Trophoblast cell (in vitro differentiated cells and primary cell): ENCODE data around the gene AZGP1.
"Not testable (repeated sequence)": the region's sequence is repeated elsewhere in the genome, so short reads cannot be mapped to it uniquely, and the experiment has no call there.

Experiments
- DNase-seq, 2 donors: peaks; one replicate each; pipeline ENCODE4 v3.0.0-alpha.2; 2016
- H2AFZ ChIP-seq: 2 replicates; pipeline ENCODE4 v1.6.1; 2013; ENCODE audit warnings: low read length, moderate library complexity, mild to moderate bottlenecking; ENCODE audit not compliant: insufficient read depth, poor library complexity
- H2AK5ac ChIP-seq: 2 replicates; pipeline ENCODE4 v1.6.1; 2013; ENCODE audit warnings: mild to moderate bottlenecking, low read length
- H2BK120ac ChIP-seq: 2 replicates; pipeline ENCODE4 v1.6.1; 2013; ENCODE audit warnings: low read length, mild to moderate bottlenecking, moderate library complexity; ENCODE audit not compliant: insufficient read depth, poor library complexity
- H2BK12ac ChIP-seq: 2 replicates; pipeline ENCODE4 v1.6.1; 2013; ENCODE audit warnings: mild to moderate bottlenecking, low read length, moderate library complexity
- H2BK5ac ChIP-seq: 2 replicates; pipeline ENCODE4 v1.6.1; 2013; ENCODE audit warnings: low read length, low read depth, moderate library complexity, mild to moderate bottlenecking; ENCODE audit not compliant: poor library complexity
- H3K14ac ChIP-seq: 2 replicates; pipeline ENCODE4 v1.6.1; 2013; ENCODE audit warnings: mild to moderate bottlenecking, low read length
- H3K18ac ChIP-seq: 2 replicates; pipeline ENCODE4 v1.6.1; 2013; ENCODE audit warnings: mild to moderate bottlenecking, low read length
- H3K23ac ChIP-seq: 2 replicates; pipeline ENCODE4 v1.6.1; 2013; ENCODE audit warnings: low read length
- H3K27ac ChIP-seq: 2 replicates; pipeline ENCODE4 v1.5.1; 2013; ENCODE audit warnings: low read depth, mild to moderate bottlenecking, inconsistent platforms, low read length, moderate library complexity
- H3K27me3 ChIP-seq: 2 replicates; pipeline ENCODE4 v1.6.1; 2013; ENCODE audit warnings: inconsistent platforms, mild to moderate bottlenecking, low read length, moderate library complexity; ENCODE audit not compliant: insufficient read depth
- H3K36me3 ChIP-seq, 2 experiments: 1 replicate in 1 of 2; 2 replicates in 1 of 2; pipeline ENCODE4 v1.6.1; 2013; ENCODE audit warnings: low read length in 2 of 2, mild to moderate bottlenecking in 2 of 2, moderate library complexity in 1 of 2; ENCODE audit not compliant: insufficient read depth in 2 of 2, control insufficient read depth in 1 of 2
- H3K4ac ChIP-seq: 2 replicates; pipeline ENCODE4 v1.6.1; 2013; ENCODE audit warnings: low read depth, mild to moderate bottlenecking, low read length, moderate library complexity
- H3K4me1 ChIP-seq, 2 experiments: 1 replicate in 1 of 2; 2 replicates in 1 of 2; pipeline ENCODE4 v1.6.1; 2013; ENCODE audit warnings: low read length in 2 of 2, mild to moderate bottlenecking in 2 of 2, moderate library complexity in 1 of 2; ENCODE audit not compliant: insufficient read depth in 2 of 2, control insufficient read depth in 1 of 2
- H3K4me2 ChIP-seq: 2 replicates; pipeline ENCODE4 v1.6.1; 2013; ENCODE audit warnings: inconsistent platforms, mild to moderate bottlenecking, low read length, moderate library complexity
- H3K4me3 ChIP-seq: 2 replicates; pipeline ENCODE4 v1.5.1; 2013; ENCODE audit warnings: mild to moderate bottlenecking, low read depth, low read length, inconsistent platforms
- H3K79me1 ChIP-seq: one replicate; pipeline ENCODE4 v1.6.1; 2013; ENCODE audit warnings: low read length
- H3K79me2 ChIP-seq: 2 replicates; pipeline ENCODE4 v1.6.1; 2013; ENCODE audit warnings: low read length, mild to moderate bottlenecking; ENCODE audit not compliant: control insufficient read depth, insufficient read depth, poor library complexity
- H3K9ac ChIP-seq: 2 replicates; pipeline ENCODE4 v1.6.1; 2013; ENCODE audit warnings: mild to moderate bottlenecking, low read length
- H3K9me3 ChIP-seq: 2 replicates; pipeline ENCODE4 v1.6.1; 2013; ENCODE audit warnings: low read depth, mild to moderate bottlenecking, control low read depth, inconsistent platforms, low read length; ENCODE audit not compliant: insufficient read depth
- H4K12ac ChIP-seq: 2 replicates; pipeline ENCODE4 v1.6.1; 2013; ENCODE audit warnings: low read depth, mild to moderate bottlenecking, low read length, moderate library complexity
- H4K8ac ChIP-seq: 2 replicates; pipeline ENCODE4 v1.6.1; 2013; ENCODE audit warnings: low read depth, mild to moderate bottlenecking, low read length, moderate library complexity
- H4K91ac ChIP-seq: one replicate; pipeline ENCODE4 v1.6.1; 2013; ENCODE audit warnings: low read depth, mild to moderate bottlenecking, low read length, moderate library complexity
- WGBS: extraction: QIAGEN DNeasy Blood & Tissue Kit; methylation state at CpG from one replicate; pipeline ENCODE4 v1.1.7; 2013; ENCODE audit warnings: missing lambda C conversion rate; ENCODE audit not compliant: insufficient read length, insufficient coverage; ENCODE audit errors: extremely low coverage; 5-methylcytosine and 5-hydroxymethylcytosine counted together

The AZGP1 gene

DNA sequence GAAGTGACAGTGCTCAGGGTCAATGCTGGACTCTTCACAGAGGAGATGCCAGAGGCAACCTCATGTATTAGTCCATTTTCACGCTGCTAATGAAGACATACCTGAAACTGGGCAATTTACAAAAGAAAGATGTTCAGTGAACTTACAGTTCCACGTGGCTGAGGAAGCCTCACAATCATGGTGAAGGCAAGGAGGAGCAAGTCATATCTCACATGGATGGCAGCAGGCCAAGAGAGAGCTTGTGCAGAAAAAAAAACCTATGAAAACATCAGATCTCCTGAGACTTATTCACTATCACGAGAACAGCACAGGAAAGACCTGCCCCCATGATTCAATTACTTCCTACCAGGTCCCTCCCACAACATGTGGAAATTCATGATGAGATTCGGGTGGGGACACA, 40.8 kb downstream of the AZGP1 start:
- not testable (repeated sequence) for H3K27ac ChIP-seq, H3K36me3 ChIP-seq, H3K18ac ChIP-seq, H3K14ac ChIP-seq, H3K79me2 ChIP-seq, H2BK120ac ChIP-seq, H4K12ac ChIP-seq, H2BK12ac ChIP-seq, H3K23ac ChIP-seq, H3K4ac ChIP-seq, H2AK5ac ChIP-seq, H3K79me1 ChIP-seq, H3K9ac ChIP-seq, H3K9me3 ChIP-seq, H4K8ac ChIP-seq, H3K4me1 ChIP-seq, H3K4me2 ChIP-seq, H3K4me3 ChIP-seq, H2BK5ac ChIP-seq, DNase-seq, H2AFZ ChIP-seq, H3K27me3 ChIP-seq, H4K91ac ChIP-seq
- WGBS: no CpG with 5 or more reads among the region's 4 CpGs

DNA sequence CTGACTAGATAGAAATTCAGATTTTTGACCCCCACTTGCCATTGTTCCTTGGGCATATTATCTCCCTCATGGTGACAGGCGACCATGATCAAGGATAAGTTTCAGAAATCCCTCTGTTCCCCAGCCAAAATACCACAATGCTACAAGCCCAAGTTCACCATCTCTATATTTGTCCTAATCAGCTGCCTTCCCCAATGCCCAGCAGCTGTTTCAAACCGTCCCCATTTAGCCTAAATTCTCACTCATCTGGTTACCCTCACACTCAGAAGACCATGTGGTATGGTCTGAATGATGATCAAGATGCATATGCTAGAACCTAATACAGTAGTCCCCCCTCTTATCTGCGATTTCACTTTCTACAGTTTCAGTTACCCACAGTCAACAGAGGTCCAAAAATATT, 45.5 kb downstream of the AZGP1 start:
- Histone ChIP-seq H3K18ac (no peak overlapping the region), H3K27ac (no peak overlapping the region), H3K4me3 (no peak overlapping the region), H3K14ac (no peak overlapping the region), H2BK120ac (no peak overlapping the region), H2AFZ (no peak overlapping the region), H3K9ac (no peak overlapping the region), H4K12ac (no peak overlapping the region), H2BK12ac (no peak overlapping the region), H4K8ac (no peak overlapping the region), H3K79me1 (no peaks in the 10 kb centered on the region), H3K79me2 (no peaks in the 10 kb centered on the region), H3K4me1 (no peaks in the 10 kb centered on the region), H3K9me3 (no peaks in the 10 kb centered on the region), H2AK5ac (no peak overlapping the region), H3K4ac (no peak overlapping the region), H4K91ac (no peak overlapping the region), H3K4me2 (no peak overlapping the region), H3K27me3 (no peaks in the 10 kb centered on the region), H2BK5ac (no peak overlapping the region), H3K23ac (no peak overlapping the region), H3K36me3 (no peaks in the 10 kb centered on the region)
- WGBS: no CpG with 5 or more reads among the region's 3 CpGs
- no peak for DNase-seq

DNA sequence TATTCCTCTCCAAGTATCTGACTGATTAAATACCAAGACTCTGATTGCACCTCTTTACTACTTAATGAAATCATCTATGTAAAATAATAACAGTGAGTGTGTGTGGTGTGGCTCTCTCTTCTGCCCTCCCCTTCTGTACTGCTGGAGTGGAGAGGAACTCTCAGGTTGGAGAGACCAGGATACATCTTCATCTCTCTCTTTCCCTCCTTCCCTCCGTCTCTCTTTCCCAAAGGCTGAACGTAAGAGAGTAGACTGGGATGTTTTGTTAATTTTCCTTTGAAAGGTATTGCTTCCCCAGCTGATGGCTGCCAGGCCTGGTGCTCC, 46.1 kb downstream of the AZGP1 start:
- no peak overlapping the region for H2AK5ac ChIP-seq
- no peak for DNase-seq
- H3K4me3 ChIP-seq: no peak overlapping the region
- no peak overlapping the region for H3K14ac ChIP-seq
- H4K8ac ChIP-seq: no peak overlapping the region
- WGBS: no CpG with 5 or more reads among the region's 2 CpGs
- H3K4me1 ChIP-seq: no peaks in the 10 kb centered on the region
- H3K79me2 ChIP-seq: no peaks in the 10 kb centered on the region
- no peak overlapping the region for H3K4me2 ChIP-seq
- no peak overlapping the region for H3K4ac ChIP-seq
- H2BK5ac ChIP-seq: no peak overlapping the region
- H3K18ac ChIP-seq: no peak overlapping the region
- no peaks in the 10 kb centered on the region for H3K79me1 ChIP-seq
- no peak overlapping the region for H2BK12ac ChIP-seq
- no peak overlapping the region for H3K23ac ChIP-seq
- no peaks in the 10 kb centered on the region for H3K27me3 ChIP-seq
- H3K27ac ChIP-seq: no peak overlapping the region
- H3K36me3 ChIP-seq: no peaks in the 10 kb centered on the region
- no peak overlapping the region for H3K9ac ChIP-seq
- no peaks in the 10 kb centered on the region for H3K9me3 ChIP-seq
- no peak overlapping the region for H2BK120ac ChIP-seq
- H4K12ac ChIP-seq: no peak overlapping the region
- H4K91ac ChIP-seq: no peak overlapping the region
- no peak overlapping the region for H2AFZ ChIP-seq

DNA sequence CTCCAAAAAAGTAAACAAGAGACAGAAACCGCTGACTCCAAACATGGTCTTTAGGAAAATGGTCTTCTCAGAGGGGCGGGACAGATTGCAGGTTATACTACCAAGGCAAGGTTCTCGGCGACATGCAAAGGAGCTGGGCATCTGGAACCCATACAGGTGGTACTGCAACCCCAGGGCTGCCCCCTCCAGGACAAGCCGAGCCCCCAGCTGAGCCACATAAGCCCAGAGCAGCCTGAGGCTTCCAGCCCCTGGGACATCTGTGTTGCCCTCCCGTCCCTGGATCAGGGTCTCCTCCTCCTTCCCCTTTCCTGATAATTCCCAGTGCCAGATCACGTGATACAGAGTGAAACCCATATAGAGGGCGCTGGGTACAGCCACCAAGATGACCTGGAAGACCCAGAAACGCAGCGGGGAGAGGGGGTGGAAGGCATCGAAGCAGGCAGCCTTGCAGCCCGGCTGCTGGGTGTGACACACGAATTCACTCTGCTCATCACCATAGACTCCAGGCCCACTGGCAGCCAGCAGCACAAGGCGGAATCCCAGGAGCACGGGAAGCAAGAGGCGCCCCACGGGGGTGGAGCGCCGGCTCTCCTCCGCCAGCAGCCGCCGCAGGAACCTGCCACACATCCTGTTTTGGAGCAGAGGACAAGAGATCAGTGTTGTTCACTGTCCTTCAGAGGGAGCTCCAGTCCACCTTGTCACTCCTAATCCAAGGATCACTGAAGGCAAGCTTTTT, 46.7 kb downstream of the AZGP1 start, which contains the start of gene GJC3:
Gene GJC3 (minus strand): TSS at position 627 of the 736 bp plus-strand sequence. CDS start 0 bp downstream, at position 627.
- no peak within 1 kb of the TSS for H2AFZ ChIP-seq
- H3K27me3 ChIP-seq: no peaks in the 10 kb centered on the region
- H3K4me1 ChIP-seq: no peaks in the 10 kb centered on the region
- H4K91ac ChIP-seq: no peak within 1 kb of the TSS
- no peak within 1 kb of the TSS for H3K18ac ChIP-seq
- no peak within 1 kb of the TSS for H3K27ac ChIP-seq
- no peaks in the 10 kb centered on the region for H3K79me1 ChIP-seq
- no peak within 1 kb of the TSS for H2AK5ac ChIP-seq
- H3K23ac ChIP-seq: no peak within 1 kb of the TSS
- H3K79me2 ChIP-seq: no peaks in the 10 kb centered on the region
- no peak within 1 kb of the TSS for H3K4ac ChIP-seq
- H3K14ac ChIP-seq: no peak within 1 kb of the TSS
- H4K12ac ChIP-seq: no peak within 1 kb of the TSS
- no peaks in the 10 kb centered on the region for H3K9me3 ChIP-seq
- H2BK5ac ChIP-seq: no peak within 1 kb of the TSS
- H2BK12ac ChIP-seq: no peak within 1 kb of the TSS
- no peak within 1 kb of the TSS for H3K4me3 ChIP-seq
- no peaks in the 10 kb centered on the region for H3K36me3 ChIP-seq
- H2BK120ac ChIP-seq: no peak within 1 kb of the TSS
- no peak within 1 kb of the TSS for H4K8ac ChIP-seq
- peak in 1 of 2 donors; percentile 32 for DNase-seq
- H3K9ac ChIP-seq: no peak within 1 kb of the TSS
- peak within 1 kb of the TSS; percentile 35 for H3K4me2 ChIP-seq
- no CpG with 5 or more reads among the region's 22 CpGs for WGBS
